Lung (tissue), 12 donors: ENCODE results near the gene BRI3. TPM values are rescaled to one million over a fixed set of nuclear protein-coding genes. Genes with fewer than 3 reads are reported as not detected.

Experiments
- ATAC-seq: fragments of 200-7000 bp; cut with Tn5 transposase; one replicate; pipeline ENCODE4 v1.9.1; 2020; ENCODE audit warnings: moderate number of reproducible peaks; ENCODE audit not compliant: insufficient read depth, low FRiP score
- DNase-seq, 3 donors: peaks; one replicate each; pipeline ENCODE4 v3.0.0-alpha.2; 2013 to 2017
- H3K27ac ChIP-seq, 2 donors: one replicate each; pipeline ENCODE4 v1.5.1; 2013; ENCODE audit warnings: mild to moderate bottlenecking in 2 of 2, moderate library complexity in 2 of 2, control low read depth in 1 of 2, inconsistent platforms in 1 of 2, low read depth in 1 of 2, low read length in 1 of 2
- H3K27me3 ChIP-seq, 3 donors: one replicate each; pipeline ENCODE4 v1.5.1; 2013; ENCODE audit warnings: low read length in 2 of 3; ENCODE audit not compliant: control insufficient read depth in 3 of 3, insufficient read depth in 3 of 3
- H3K36me3 ChIP-seq, 4 donors: one replicate each; pipeline ENCODE4 v1.5.1; 2013; ENCODE audit warnings: low read length in 4 of 4, mild to moderate bottlenecking in 1 of 4, moderate library complexity in 1 of 4; ENCODE audit not compliant: control insufficient read depth in 4 of 4, insufficient read depth in 4 of 4
- H3K4me1 ChIP-seq, 5 donors: one replicate each; pipeline ENCODE4 v1.5.1; 2013; ENCODE audit warnings: low read length in 5 of 5, mild to moderate bottlenecking in 2 of 5, moderate library complexity in 1 of 5; ENCODE audit not compliant: control insufficient read depth in 5 of 5, insufficient read depth in 5 of 5
- H3K4me3 ChIP-seq: one replicate; pipeline ENCODE4 v1.5.1; 2013; ENCODE audit warnings: mild to moderate bottlenecking, control low read depth, moderate library complexity
- H3K9ac ChIP-seq, 2 donors: one replicate each; pipeline ENCODE4 v1.5.1; 2013; ENCODE audit warnings: low read length in 2 of 2, control low read depth in 1 of 2; ENCODE audit not compliant: insufficient read depth in 1 of 2
- H3K9me3 ChIP-seq, 4 donors: one replicate each; pipeline ENCODE4 v1.5.1; 2013; ENCODE audit warnings: low read length in 3 of 4, mild to moderate bottlenecking in 1 of 4, moderate library complexity in 1 of 4; ENCODE audit not compliant: control insufficient read depth in 4 of 4, insufficient read depth in 3 of 4
- WGBS, 2 donors: extraction: QIAGEN DNeasy Blood & Tissue Kit; methylation state at CpG; one replicate each; pipeline ENCODE4 v1.1.7; 2013; 5-methylcytosine and 5-hydroxymethylcytosine counted together
- polyA plus RNA-seq, 2 donors: library from polyadenylated mRNA; stranded (reverse); fragments of 200-250 nt; gene quantifications; one replicate each; pipeline ENCODE4 v1.2.1, GENCODE V29; 2013
- total RNA-seq, 2 donors: library from RNA; depleted of rRNA in 1 of 2; stranded (reverse); fragments of >200 nt in 1 of 2; gene quantifications; one replicate each; pipeline ENCODE4 v1.2.1, GENCODE V29; 2014 to 2021
- TF ChIP-seq, protein P1 (sequence below): IDR thresholded peaks from 2 replicates; pipeline ENCODE4 v1.5.1; 2012; ENCODE audit warnings: mild to moderate bottlenecking; ENCODE audit errors: control extremely low read depth, extremely low read depth
- donor health status: control.
- donor health status: control.
- donor health status: Bipolar disorder and iron deficiency.
- donor health status: healthy.
- donor health status: DM: yes; HTN: yes; CAD: no.

Gene BRI3
- total and polyA plus RNA-seq, 4 donors: 99.7 to 615 (median 439) TPM

DNA sequence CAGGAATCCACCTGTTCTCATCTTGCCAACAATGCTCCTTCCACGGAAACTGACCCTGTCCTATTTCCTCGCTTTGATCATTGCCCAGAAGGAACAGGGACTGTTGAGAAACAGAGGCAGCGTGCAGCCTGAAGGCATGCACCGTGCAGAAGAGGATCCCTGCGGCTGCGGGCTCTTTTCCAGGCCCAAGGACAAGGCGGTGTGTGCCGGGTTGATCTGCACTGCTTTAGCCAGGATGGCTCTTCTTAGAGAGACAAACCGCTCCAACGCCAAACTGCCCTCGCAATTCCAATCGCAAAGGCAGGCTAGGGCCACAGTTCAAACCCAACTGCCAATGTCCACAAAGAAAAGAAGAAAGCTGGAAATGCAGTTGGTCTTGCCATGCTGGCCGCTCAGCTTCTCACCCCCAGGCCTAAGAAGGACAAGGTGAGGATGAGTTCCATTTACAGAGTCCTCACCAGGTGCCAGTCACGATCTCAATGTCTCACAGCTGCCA is 26.5 kb downstream of the BRI3 start:
- Histone ChIP-seq H3K36me3 (peaks cover 0 to 20% (median 2%) of the 10 kb centered on the region in 4 donors), H3K9ac (no peak overlapping the region), H3K27ac (no peak overlapping the region), H3K4me3 (no peak overlapping the region), H3K27me3 (no peaks in the 10 kb centered on the region), H3K9me3 (no peaks in the 10 kb centered on the region), H3K4me1 (no peaks in the 10 kb centered on the region)
- ATAC-seq (no peak), DNase-seq (no peak)
- TF ChIP-seq, protein P1, sequence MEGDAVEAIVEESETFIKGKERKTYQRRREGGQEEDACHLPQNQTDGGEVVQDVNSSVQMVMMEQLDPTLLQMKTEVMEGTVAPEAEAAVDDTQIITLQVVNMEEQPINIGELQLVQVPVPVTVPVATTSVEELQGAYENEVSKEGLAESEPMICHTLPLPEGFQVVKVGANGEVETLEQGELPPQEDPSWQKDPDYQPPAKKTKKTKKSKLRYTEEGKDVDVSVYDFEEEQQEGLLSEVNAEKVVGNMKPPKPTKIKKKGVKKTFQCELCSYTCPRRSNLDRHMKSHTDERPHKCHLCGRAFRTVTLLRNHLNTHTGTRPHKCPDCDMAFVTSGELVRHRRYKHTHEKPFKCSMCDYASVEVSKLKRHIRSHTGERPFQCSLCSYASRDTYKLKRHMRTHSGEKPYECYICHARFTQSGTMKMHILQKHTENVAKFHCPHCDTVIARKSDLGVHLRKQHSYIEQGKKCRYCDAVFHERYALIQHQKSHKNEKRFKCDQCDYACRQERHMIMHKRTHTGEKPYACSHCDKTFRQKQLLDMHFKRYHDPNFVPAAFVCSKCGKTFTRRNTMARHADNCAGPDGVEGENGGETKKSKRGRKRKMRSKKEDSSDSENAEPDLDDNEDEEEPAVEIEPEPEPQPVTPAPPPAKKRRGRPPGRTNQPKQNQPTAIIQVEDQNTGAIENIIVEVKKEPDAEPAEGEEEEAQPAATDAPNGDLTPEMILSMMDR: no peak
- 97 to 98% methylated on average over 14 of the region's 14 CpGs for WGBS, 2 donors

- DNase-seq (no peak), ATAC-seq (no peak)
- Histone ChIP-seq H3K27ac (no peak overlapping the region), H3K27me3 (no peaks in the 10 kb centered on the region), H3K4me3 (no peak overlapping the region), H3K9me3 (no peaks in the 10 kb centered on the region), H3K36me3 (peaks cover 0 to 20% (median 2%) of the 10 kb centered on the region in 4 donors), H3K4me1 (no peaks in the 10 kb centered on the region), H3K9ac (no peak overlapping the region)
- TF ChIP-seq, protein P1: no peak
- WGBS, 2 donors: 97 to 99% methylated on average over 8 of the region's 8 CpGs
Observed at GRCh38 chr7:98309566-98309965, 28.1 kb downstream of the BRI3 start.

GRCh38 chr7:98312201-98312600 is 30.7 kb downstream of the BRI3 start:
- TF ChIP-seq, protein P1: no peak
- DNase-seq: no peak
- no peak overlapping the region for H3K27ac ChIP-seq
- peaks cover 0 to 12% (median 2%) of the 10 kb centered on the region in 4 donors for H3K36me3 ChIP-seq
- no peaks in the 10 kb centered on the region for H3K27me3 ChIP-seq
- H3K9ac ChIP-seq: no peak overlapping the region
- H3K9me3 ChIP-seq: no peaks in the 10 kb centered on the region
- 80 to 91% methylated on average over 7 of the region's 7 CpGs for WGBS, 2 donors
- H3K4me1 ChIP-seq: no peaks in the 10 kb centered on the region
- H3K4me3 ChIP-seq: no peak overlapping the region
- no peak for ATAC-seq

GRCh38 chr7:98314469-98314868 is 33.0 kb downstream of the BRI3 start:
- DNase-seq (no peak), ATAC-seq (no peak)
- Histone ChIP-seq H3K9ac (no peak overlapping the region), H3K9me3 (no peaks in the 10 kb centered on the region), H3K4me1 (no peaks in the 10 kb centered on the region), H3K27ac (no peak overlapping the region), H3K4me3 (no peak overlapping the region), H3K27me3 (no peaks in the 10 kb centered on the region), H3K36me3 (peaks cover 0 to 4% (median 0%) of the 10 kb centered on the region in 4 donors)
- TF ChIP-seq, protein P1: no peak
- 90 to 91% methylated on average over 11 of the region's 11 CpGs for WGBS, 2 donors
